ENCODE data around the gene KRTAP5-9.
"Not testable (repeated sequence)": the region's sequence is repeated elsewhere in the genome, so short reads cannot be mapped to it uniquely, and the experiment has no call there.

KRTAP5-9 gene

GRCh38 chr11:71534711-71535608 lies 13.3 kb upstream of the KRTAP5-9 start:
- DNase-seq (ENCODE audit: low spot score), result not testable (repeated sequence)

- no peak for DNase-seq (ENCODE audit: low spot score)
These were observed 12.4 kb upstream of the KRTAP5-9 start for GRCh38 chr11:71535825-71536224.

- no peak for DNase-seq (ENCODE audit: low spot score)
These were observed 10.7 kb upstream of the KRTAP5-9 start for GRCh38 chr11:71537537-71537936.

- DNase-seq (ENCODE audit: low spot score), result not testable (repeated sequence)
These were observed 10.1 kb upstream of the KRTAP5-9 start, which contains the start of gene KRTAP5-8 for GRCh38 chr11:71537977-71538665. Gene KRTAP5-8, plus strand, starts transcription at chr11:71538025. Its CDS starts 31 bp downstream, at chr11:71538056.

GRCh38 chr11:71538666-71538990 lies 9.6 kb upstream of the KRTAP5-9 start:
- DNase-seq (ENCODE audit: low spot score), result no peak

GRCh38 chr11:71539017-71539416 lies 9.2 kb upstream of the KRTAP5-9 start:
- DNase-seq (ENCODE audit: low spot score), result no peak

- not testable (repeated sequence) for DNase-seq (ENCODE audit: low spot score)
These were observed 8.2 kb upstream of the KRTAP5-9 start for GRCh38 chr11:71539971-71540370.

GRCh38 chr11:71540521-71541304 lies 7.5 kb upstream of the KRTAP5-9 start:
- not testable (repeated sequence) for DNase-seq (ENCODE audit: low spot score)

- DNase-seq (ENCODE audit: low spot score), result no peak
These were observed 5.8 kb upstream of the KRTAP5-9 start for GRCh38 chr11:71542382-71542781.

- no peak for DNase-seq (ENCODE audit: low spot score)
These were observed 5.1 kb upstream of the KRTAP5-9 start for GRCh38 chr11:71542879-71543777.

GRCh38 chr11:71543866-71544265 lies 4.4 kb upstream of the KRTAP5-9 start:
- DNase-seq (ENCODE audit: low spot score), result no peak

GRCh38 chr11:71544525-71545214 lies 3.5 kb upstream of the KRTAP5-9 start:
- no peak for DNase-seq (ENCODE audit: low spot score)

GRCh38 chr11:71545405-71545966 lies 2.7 kb upstream of the KRTAP5-9 start:
- DNase-seq (ENCODE audit: low spot score), result no peak

- DNase-seq (ENCODE audit: low spot score), result no peak
These were observed 514 bp downstream of the KRTAP5-9 start for GRCh38 chr11:71548716-71549151.

- DNase-seq (ENCODE audit: low spot score), result no peak
These were observed 3.5 kb downstream of the KRTAP5-9 start for GRCh38 chr11:71551711-71552110.

- no peak for DNase-seq (ENCODE audit: low spot score)
These were observed 6.8 kb downstream of the KRTAP5-9 start for GRCh38 chr11:71554996-71555395.

- DNase-seq (ENCODE audit: low spot score), result no peak
These were observed 7.3 kb downstream of the KRTAP5-9 start for GRCh38 chr11:71555508-71555907.

GRCh38 chr11:71556018-71556417 lies 7.8 kb downstream of the KRTAP5-9 start:
- no peak for DNase-seq (ENCODE audit: low spot score)

- DNase-seq (ENCODE audit: low spot score), result no peak
These were observed 9.0 kb downstream of the KRTAP5-9 start for GRCh38 chr11:71557257-71557656.

GRCh38 chr11:71558996-71559395 lies 10.8 kb downstream of the KRTAP5-9 start:
- no peak for DNase-seq (ENCODE audit: low spot score)
